ENCODE measurements around the gene KCNN1.

Gene KCNN1

DNA sequence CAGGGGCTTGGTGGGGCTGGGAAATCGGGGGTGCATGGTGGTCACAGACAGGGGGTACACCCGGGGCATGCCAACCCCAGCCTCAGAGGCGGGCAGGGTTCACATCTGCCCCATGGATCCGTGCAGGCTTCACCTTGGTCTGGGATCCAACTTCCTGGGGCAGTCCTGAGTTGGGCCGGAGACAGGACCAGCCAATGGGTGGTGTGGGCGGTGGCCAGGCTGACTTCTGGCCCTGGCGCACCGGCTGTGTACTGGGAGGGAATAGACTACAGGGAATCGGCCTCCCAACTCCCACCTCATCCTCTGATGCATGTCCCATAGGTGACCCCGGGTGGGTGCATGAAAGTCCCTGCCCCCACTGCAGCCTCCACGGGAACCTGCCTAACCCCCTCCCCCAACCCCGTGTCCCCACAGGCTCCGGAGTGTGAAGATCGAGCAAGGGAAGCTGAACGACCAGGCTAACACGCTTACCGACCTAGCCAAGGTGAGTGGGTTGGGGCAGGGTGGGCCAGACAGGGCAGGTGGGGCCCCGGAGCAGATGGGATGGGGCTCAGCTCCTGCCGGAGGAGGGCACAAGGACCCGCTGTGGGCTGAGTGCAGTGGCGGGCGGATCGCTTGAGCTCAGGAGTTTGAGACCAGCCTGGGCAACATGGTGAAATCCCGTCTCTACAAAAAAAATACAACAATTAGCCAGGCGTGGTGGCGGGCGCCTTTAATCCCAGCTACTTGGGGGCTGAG is 26.3 kb downstream of the KCNN1 start:
- no peak for ATAC-seq
- TF ChIP-seq ARNTL (CRISPR knock-in tag; IDR thresholded peaks at IDR 0.05; ENCODE audit: borderline replicate concordance, low read depth) = no peak
- TF ChIP-seq TOX (CRISPR knock-in tag; IDR thresholded peaks at IDR 0.05; ENCODE audit: borderline replicate concordance) = no peak
- TF ChIP-seq CSDC2 (CRISPR knock-in tag; IDR thresholded peaks at IDR 0.05) = no peak
- TF ChIP-seq, protein P1, sequence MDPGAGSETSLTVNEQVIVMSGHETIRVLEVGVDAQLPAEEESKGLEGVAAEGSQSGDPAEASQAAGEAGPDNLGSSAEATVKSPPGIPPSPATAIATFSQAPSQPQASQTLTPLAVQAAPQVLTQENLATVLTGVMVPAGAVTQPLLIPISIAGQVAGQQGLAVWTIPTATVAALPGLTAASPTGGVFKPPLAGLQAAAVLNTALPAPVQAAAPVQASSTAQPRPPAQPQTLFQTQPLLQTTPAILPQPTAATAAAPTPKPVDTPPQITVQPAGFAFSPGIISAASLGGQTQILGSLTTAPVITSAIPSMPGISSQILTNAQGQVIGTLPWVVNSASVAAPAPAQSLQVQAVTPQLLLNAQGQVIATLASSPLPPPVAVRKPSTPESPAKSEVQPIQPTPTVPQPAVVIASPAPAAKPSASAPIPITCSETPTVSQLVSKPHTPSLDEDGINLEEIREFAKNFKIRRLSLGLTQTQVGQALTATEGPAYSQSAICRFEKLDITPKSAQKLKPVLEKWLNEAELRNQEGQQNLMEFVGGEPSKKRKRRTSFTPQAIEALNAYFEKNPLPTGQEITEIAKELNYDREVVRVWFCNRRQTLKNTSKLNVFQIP (CRISPR knock-in tag; IDR thresholded peaks at IDR 0.05; ENCODE audit: borderline replicate concordance, low read depth) = no peak
- TF ChIP-seq ZNF8 (CRISPR knock-in tag; IDR thresholded peaks at IDR 0.05) = no peak
- no peak for TF ChIP-seq ZC3H10 (CRISPR knock-in tag; IDR thresholded peaks at IDR 0.05)
- no peak for TF ChIP-seq ZFP3 (CRISPR knock-in tag; IDR thresholded peaks at IDR 0.05)
- TF ChIP-seq, protein P2, sequence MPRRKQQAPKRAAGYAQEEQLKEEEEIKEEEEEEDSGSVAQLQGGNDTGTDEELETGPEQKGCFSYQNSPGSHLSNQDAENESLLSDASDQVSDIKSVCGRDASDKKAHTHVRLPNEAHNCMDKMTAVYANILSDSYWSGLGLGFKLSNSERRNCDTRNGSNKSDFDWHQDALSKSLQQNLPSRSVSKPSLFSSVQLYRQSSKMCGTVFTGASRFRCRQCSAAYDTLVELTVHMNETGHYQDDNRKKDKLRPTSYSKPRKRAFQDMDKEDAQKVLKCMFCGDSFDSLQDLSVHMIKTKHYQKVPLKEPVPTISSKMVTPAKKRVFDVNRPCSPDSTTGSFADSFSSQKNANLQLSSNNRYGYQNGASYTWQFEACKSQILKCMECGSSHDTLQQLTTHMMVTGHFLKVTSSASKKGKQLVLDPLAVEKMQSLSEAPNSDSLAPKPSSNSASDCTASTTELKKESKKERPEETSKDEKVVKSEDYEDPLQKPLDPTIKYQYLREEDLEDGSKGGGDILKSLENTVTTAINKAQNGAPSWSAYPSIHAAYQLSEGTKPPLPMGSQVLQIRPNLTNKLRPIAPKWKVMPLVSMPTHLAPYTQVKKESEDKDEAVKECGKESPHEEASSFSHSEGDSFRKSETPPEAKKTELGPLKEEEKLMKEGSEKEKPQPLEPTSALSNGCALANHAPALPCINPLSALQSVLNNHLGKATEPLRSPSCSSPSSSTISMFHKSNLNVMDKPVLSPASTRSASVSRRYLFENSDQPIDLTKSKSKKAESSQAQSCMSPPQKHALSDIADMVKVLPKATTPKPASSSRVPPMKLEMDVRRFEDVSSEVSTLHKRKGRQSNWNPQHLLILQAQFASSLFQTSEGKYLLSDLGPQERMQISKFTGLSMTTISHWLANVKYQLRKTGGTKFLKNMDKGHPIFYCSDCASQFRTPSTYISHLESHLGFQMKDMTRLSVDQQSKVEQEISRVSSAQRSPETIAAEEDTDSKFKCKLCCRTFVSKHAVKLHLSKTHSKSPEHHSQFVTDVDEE (CRISPR knock-in tag; IDR thresholded peaks at IDR 0.05) = no peak
- TF ChIP-seq OSR1 (CRISPR knock-in tag; IDR thresholded peaks at IDR 0.05) = no peak
- no peak for TF ChIP-seq ESRRG (CRISPR knock-in tag; IDR thresholded peaks at IDR 0.05)
- no peak for TF ChIP-seq RARB (CRISPR knock-in tag; IDR thresholded peaks at IDR 0.05)
- TF ChIP-seq, protein P3, sequence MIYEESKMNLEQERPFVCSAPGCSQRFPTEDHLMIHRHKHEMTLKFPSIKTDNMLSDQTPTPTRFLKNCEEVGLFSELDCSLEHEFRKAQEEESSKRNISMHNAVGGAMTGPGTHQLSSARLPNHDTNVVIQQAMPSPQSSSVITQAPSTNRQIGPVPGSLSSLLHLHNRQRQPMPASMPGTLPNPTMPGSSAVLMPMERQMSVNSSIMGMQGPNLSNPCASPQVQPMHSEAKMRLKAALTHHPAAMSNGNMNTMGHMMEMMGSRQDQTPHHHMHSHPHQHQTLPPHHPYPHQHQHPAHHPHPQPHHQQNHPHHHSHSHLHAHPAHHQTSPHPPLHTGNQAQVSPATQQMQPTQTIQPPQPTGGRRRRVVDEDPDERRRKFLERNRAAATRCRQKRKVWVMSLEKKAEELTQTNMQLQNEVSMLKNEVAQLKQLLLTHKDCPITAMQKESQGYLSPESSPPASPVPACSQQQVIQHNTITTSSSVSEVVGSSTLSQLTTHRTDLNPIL (CRISPR knock-in tag; IDR thresholded peaks at IDR 0.05; ENCODE audit: low read depth) = no peak

DNA sequence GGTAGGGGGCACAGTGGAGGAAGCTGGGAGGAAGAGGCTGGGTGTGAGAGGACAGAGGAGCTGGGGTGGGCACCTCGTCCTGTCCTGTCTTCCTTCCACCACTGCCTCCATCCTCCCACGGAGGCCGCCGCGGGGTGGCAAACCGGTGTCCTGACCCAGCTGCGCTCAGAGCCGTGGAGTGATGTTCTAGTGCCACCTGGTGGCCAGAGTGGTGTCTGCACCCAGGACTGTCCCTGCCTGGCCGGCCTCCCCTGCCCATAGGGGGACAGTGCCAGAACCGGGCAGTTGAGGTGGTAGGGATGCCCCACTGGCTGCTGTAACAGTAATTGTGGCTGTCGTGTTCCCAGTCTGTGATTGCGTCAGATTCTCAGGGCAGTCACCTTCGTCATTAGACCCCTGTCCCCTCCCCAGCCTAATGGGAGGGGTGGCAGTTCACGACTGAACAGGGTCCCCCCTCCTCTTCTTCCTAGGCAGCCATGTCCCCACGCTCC is 30.0 kb downstream of the KCNN1 start:
- ATAC-seq = peak; percentile 95
- TF ChIP-seq, protein P2 (CRISPR knock-in tag; IDR thresholded peaks at IDR 0.05) = no peak
- TF ChIP-seq ZC3H10 (CRISPR knock-in tag; IDR thresholded peaks at IDR 0.05) = no peak
- TF ChIP-seq RARB (CRISPR knock-in tag; IDR thresholded peaks at IDR 0.05) = no peak
- no peak for TF ChIP-seq ZFP30 (CRISPR knock-in tag; IDR thresholded peaks at IDR 0.05)
- TF ChIP-seq PPARA (CRISPR knock-in tag; IDR thresholded peaks at IDR 0.05; ENCODE audit: borderline replicate concordance) = no peak
- no peak for TF ChIP-seq ZFP3 (CRISPR knock-in tag; IDR thresholded peaks at IDR 0.05)
- TF ChIP-seq BACH2 (CRISPR knock-in tag; IDR thresholded peaks at IDR 0.05; ENCODE audit: borderline replicate concordance) = no peak
- no peak for TF ChIP-seq ZNF8 (CRISPR knock-in tag; IDR thresholded peaks at IDR 0.05)
- TF ChIP-seq, protein P1 (CRISPR knock-in tag; IDR thresholded peaks at IDR 0.05; ENCODE audit: borderline replicate concordance, low read depth) = no peak
- TF ChIP-seq TOX (CRISPR knock-in tag; IDR thresholded peaks at IDR 0.05; ENCODE audit: borderline replicate concordance) = no peak
- TF ChIP-seq ZNF565 (CRISPR knock-in tag; conservative IDR thresholded peaks at IDR 0.05; ENCODE audit: low read depth) = no peak
- no peak for TF ChIP-seq ARNTL (CRISPR knock-in tag; IDR thresholded peaks at IDR 0.05; ENCODE audit: borderline replicate concordance, low read depth)
- TF ChIP-seq SNAI2 (CRISPR knock-in tag; IDR thresholded peaks at IDR 0.05) = no peak
- TF ChIP-seq, protein P4, sequence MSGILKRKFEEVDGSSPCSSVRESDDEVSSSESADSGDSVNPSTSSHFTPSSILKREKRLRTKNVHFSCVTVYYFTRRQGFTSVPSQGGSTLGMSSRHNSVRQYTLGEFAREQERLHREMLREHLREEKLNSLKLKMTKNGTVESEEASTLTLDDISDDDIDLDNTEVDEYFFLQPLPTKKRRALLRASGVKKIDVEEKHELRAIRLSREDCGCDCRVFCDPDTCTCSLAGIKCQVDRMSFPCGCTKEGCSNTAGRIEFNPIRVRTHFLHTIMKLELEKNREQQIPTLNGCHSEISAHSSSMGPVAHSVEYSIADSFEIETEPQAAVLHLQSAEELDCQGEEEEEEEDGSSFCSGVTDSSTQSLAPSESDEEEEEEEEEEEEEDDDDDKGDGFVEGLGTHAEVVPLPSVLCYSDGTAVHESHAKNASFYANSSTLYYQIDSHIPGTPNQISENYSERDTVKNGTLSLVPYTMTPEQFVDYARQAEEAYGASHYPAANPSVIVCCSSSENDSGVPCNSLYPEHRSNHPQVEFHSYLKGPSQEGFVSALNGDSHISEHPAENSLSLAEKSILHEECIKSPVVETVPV (CRISPR knock-in tag; IDR thresholded peaks at IDR 0.05) = no peak
- TF ChIP-seq TCF4 (CRISPR knock-in tag; IDR thresholded peaks at IDR 0.05; ENCODE audit: borderline replicate concordance) = no peak
- TF ChIP-seq OSR1 (CRISPR knock-in tag; IDR thresholded peaks at IDR 0.05) = no peak
- TF ChIP-seq ISL1 (CRISPR knock-in tag; IDR thresholded peaks at IDR 0.05) = no peak

Measured in SK-N-SH treated with all-trans-retinoic acid at 6 μM for 48 hours (cell line).